HFFc6 (cell line): Measurements from ENCODE around the gene ABCA10. TPM values are rescaled to one million over a fixed set of nuclear protein-coding genes. Genes with fewer than 3 reads are reported as not detected.

Source experiments
- DNase-seq: peaks from one replicate; pipeline ENCODE4 v3.0.0-alpha.2; 2018
- H3K27ac Mint-ChIP-seq: 2 replicates; pipeline ENCODE4 v1.8.0; 2020; ENCODE audit warnings: mild to moderate bottlenecking, mixed read lengths
- H3K27me3 Mint-ChIP-seq: 2 replicates; pipeline ENCODE4 v1.8.0; 2021; ENCODE audit warnings: mild to moderate bottlenecking, moderate library complexity, mixed read lengths; ENCODE audit not compliant: insufficient read depth
- H3K36me3 Mint-ChIP-seq: 2 replicates; pipeline ENCODE4 v1.8.0; 2021; ENCODE audit warnings: low read depth, mixed read lengths
- H3K4me1 Mint-ChIP-seq: 2 replicates; pipeline ENCODE4 v1.8.0; 2020; ENCODE audit warnings: low read depth, mixed read lengths
- H3K4me3 Mint-ChIP-seq: 2 replicates; pipeline ENCODE4 v1.8.0; 2020; ENCODE audit warnings: mild to moderate bottlenecking, moderate library complexity, mixed read lengths
- H3K9me3 Mint-ChIP-seq: 2 replicates; pipeline ENCODE4 v1.8.0; 2020; ENCODE audit warnings: mild to moderate bottlenecking, mixed read lengths
- total RNA-seq, 6 experiments: library from RNA; stranded (reverse); fragmentation: NEBNext Ultra II Directional; extraction: Animal tissue kit (Norgen Biotek cat#: 25700); gene quantifications; 2 replicates in 1 of 6; 3 replicates in 5 of 6; pipeline ENCODE4 v1.2.3, GENCODE V29; 2021
- TF ChIP-seq, protein P1 (sequence below): fragments of 200-600 bp; sonication (generic); IDR thresholded peaks from 2 replicates; pipeline ENCODE4 v1.5.0; 2021; ENCODE audit warnings: antibody characterized with exemption, mild to moderate bottlenecking

The ABCA10 gene
- total RNA-seq, 6 experiments from 2014 or later, result 0.03 to 0.17 (median 0.07) TPM; not detected in 3

DNA sequence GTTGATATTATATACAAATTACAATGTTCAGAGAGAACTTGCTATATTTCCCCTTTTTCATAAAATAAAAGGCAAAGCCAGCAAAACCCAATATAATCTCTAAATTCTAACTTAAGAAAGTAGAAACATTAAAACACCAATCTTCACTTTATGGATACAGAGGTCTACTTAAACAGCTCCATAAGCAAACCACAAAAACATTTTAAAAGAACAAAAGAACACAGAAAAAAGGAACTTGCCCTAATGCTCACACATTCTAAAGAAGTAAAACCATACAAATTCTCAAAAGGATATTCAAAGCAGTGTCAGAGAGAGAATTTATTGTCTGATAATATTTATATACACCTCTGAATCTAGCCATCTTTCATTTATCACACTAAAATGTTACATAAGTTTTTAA is 606 bp downstream of the ABCA10 start:
- Mint-ChIP-seq H3K36me3 (no peaks in the 10 kb centered on the region), H3K27ac (no peak overlapping the region), H3K27me3 (no peaks in the 10 kb centered on the region), H3K9me3 (no peaks in the 10 kb centered on the region), H3K4me1 (no peaks in the 10 kb centered on the region), H3K4me3 (no peak overlapping the region)
- no peak for DNase-seq
- TF ChIP-seq, protein P1, sequence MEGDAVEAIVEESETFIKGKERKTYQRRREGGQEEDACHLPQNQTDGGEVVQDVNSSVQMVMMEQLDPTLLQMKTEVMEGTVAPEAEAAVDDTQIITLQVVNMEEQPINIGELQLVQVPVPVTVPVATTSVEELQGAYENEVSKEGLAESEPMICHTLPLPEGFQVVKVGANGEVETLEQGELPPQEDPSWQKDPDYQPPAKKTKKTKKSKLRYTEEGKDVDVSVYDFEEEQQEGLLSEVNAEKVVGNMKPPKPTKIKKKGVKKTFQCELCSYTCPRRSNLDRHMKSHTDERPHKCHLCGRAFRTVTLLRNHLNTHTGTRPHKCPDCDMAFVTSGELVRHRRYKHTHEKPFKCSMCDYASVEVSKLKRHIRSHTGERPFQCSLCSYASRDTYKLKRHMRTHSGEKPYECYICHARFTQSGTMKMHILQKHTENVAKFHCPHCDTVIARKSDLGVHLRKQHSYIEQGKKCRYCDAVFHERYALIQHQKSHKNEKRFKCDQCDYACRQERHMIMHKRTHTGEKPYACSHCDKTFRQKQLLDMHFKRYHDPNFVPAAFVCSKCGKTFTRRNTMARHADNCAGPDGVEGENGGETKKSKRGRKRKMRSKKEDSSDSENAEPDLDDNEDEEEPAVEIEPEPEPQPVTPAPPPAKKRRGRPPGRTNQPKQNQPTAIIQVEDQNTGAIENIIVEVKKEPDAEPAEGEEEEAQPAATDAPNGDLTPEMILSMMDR, result no peak

DNA sequence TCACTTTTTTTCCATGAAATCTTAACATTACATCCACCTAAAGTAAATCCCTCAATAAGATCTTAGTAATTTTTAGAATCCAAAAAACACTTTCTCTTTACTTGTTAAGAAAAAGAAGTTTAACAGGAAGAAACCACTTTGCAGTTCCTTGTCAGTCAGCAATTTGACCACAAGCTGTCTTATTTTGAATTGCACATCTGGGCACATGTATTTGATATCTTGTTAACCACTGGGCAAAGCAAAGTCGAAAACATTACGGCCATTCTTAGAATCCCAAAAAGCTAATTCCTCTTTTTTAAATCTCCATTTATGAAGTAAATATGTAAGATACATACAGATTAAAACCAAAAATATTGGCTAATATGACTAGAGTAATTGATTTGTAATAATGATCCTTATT is 1.1 kb downstream of the ABCA10 start:
- TF ChIP-seq, protein P1, result no peak
- H3K4me3 Mint-ChIP-seq, result no peak overlapping the region
- no peak overlapping the region for H3K27ac Mint-ChIP-seq
- no peaks in the 10 kb centered on the region for H3K27me3 Mint-ChIP-seq
- no peaks in the 10 kb centered on the region for H3K36me3 Mint-ChIP-seq
- DNase-seq, result no peak
- H3K4me1 Mint-ChIP-seq, result no peaks in the 10 kb centered on the region
- no peaks in the 10 kb centered on the region for H3K9me3 Mint-ChIP-seq

DNA sequence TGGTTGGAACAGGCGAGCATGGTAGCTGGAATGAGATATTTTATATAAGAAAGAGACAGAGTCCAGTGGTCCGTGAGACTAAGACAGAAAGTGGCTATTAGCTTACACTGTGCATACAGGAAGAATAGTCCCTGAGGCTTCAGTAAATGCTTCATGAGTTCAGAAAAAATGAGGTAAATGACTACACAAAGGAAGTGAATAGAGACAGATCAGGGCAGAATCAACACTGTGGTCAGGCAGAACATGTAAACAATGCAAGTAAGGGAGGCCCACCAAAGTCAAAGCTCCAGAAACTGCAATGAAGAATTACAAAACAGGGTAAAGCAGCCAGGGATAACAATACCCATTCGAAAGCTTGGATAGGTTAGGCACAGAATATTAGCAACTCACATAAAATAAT is 4.8 kb downstream of the ABCA10 start:
- no peaks in the 10 kb centered on the region for H3K36me3 Mint-ChIP-seq
- H3K4me1 Mint-ChIP-seq, result no peaks in the 10 kb centered on the region
- H3K27ac Mint-ChIP-seq, result no peak overlapping the region
- TF ChIP-seq, protein P1, result no peak
- no peak overlapping the region for H3K4me3 Mint-ChIP-seq
- H3K27me3 Mint-ChIP-seq, result peaks cover 2% of the 10 kb centered on the region; the same call in 1 of the 2 replicates
- H3K9me3 Mint-ChIP-seq, result no peaks in the 10 kb centered on the region
- DNase-seq, result no peak

GRCh38 chr17:69222707-69223258 is 5.8 kb downstream of the ABCA10 start:
- no peaks in the 10 kb centered on the region for H3K36me3 Mint-ChIP-seq
- no peak overlapping the region for H3K27ac Mint-ChIP-seq
- H3K9me3 Mint-ChIP-seq, result no peaks in the 10 kb centered on the region
- H3K4me1 Mint-ChIP-seq, result no peaks in the 10 kb centered on the region
- peaks cover 2% of the 10 kb centered on the region; the same call in 1 of the 2 replicates for H3K27me3 Mint-ChIP-seq
- TF ChIP-seq, protein P1, result no peak
- H3K4me3 Mint-ChIP-seq, result no peak overlapping the region
- DNase-seq, result no peak

DNA sequence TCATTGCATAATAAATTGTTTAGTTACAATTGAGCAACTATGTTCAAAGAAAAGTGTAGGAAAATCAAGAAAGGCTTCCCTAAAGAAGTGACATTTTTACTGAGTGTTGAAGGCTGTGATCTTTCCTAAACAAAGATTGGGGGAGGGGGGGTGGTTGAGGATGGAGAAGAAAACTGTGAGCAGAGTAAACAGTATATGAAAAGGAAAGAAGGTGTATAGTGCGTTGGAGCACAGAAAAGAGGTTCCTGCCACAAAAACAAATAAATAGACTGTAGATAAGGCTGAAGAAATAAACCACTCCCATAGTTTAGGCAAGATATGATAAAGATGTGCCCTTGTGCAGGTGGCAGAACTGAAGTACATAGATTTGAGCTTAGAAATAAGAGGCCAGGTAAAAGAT is 8.5 kb downstream of the ABCA10 start:
- DNase-seq, result no peak
- Mint-ChIP-seq H3K27me3 (peaks cover 2% of the 10 kb centered on the region; the same call in 1 of the 2 replicates), H3K4me3 (no peak overlapping the region)

More for the DNA sequence above, 8.5 kb downstream of the ABCA10 start:
- TF ChIP-seq, protein P1, result no peak
- Mint-ChIP-seq H3K4me1 (no peaks in the 10 kb centered on the region), H3K36me3 (no peaks in the 10 kb centered on the region), H3K27ac (no peak overlapping the region), H3K9me3 (no peaks in the 10 kb centered on the region)
